HCT116 (cell line): ENCODE data around the gene CACNA1G. TPM values are rescaled to one million over a fixed set of nuclear protein-coding genes. Genes with fewer than 3 reads are reported as not detected.

Experiments
- ATAC-seq: fragments of 200-7000 bp; cut with Tn5 transposase; 2 replicates; pipeline ENCODE4 v1.9.1; 2020; ENCODE audit warnings: mild to moderate bottlenecking, moderate library complexity
- BruUV-seq: library from RNA; stranded (reverse); fragments of 400-500 nt; replicated peaks from 2 replicates; lab custom pipeline; 2021; lab: Mats Ljungman, UMichigan
- CTCF ChIA-PET: fragments of 300-600 bp; sonication (Branson Sonifier 250); formaldehyde crosslinking; loops from one replicate; lab custom pipeline; 2021; ENCODE audit warnings: antibody characterized with exemption; lab: Charles Lee
- POLR2A ChIA-PET: fragments of 300-600, 350-600 bp; sonication (Branson Sonifier 250); formaldehyde crosslinking; loops from one replicate; lab custom pipeline; 2021; ENCODE audit warnings: antibody characterized with exemption; lab: Charles Lee
- RAD21 ChIA-PET, 2 experiments: fragments of 300-600 bp; sonication (Branson Sonifier 250); formaldehyde crosslinking; loops; one replicate each; lab custom pipeline; 2023; ENCODE audit warnings: low total read pairs in 2 of 2; ENCODE audit not compliant: uncharacterized antibody in 2 of 2, unreplicated experiment in 2 of 2, low non-redundant PET in 1 of 2; lab: Charles Lee
- DNase-seq: peaks from one replicate; pipeline ENCODE4 v3.0.0-alpha.2; 2010; ENCODE audit warnings: low read depth, low spot score
- H2AFZ ChIP-seq: fragments of 200-600 bp; shearing (Covaris generic), sonication (generic); 2 replicates; pipeline ENCODE4 v1.6.1; 2017; ENCODE audit warnings: low read depth, mixed run types, mixed read lengths, antibody characterized with exemption, low read length; ENCODE audit not compliant: poor library complexity, severe bottlenecking
- H3K27ac ChIP-seq: 2 replicates; pipeline ENCODE4 v1.5.1; 2012; ENCODE audit warnings: low read depth, low read length
- H3K27me3 ChIP-seq: fragments of 200-600 bp; sonication (generic); 2 replicates; pipeline ENCODE4 v1.6.1; 2016; ENCODE audit warnings: mixed run types, low read length, mixed read lengths; ENCODE audit not compliant: insufficient read depth
- H3K36me3 ChIP-seq, 2 experiments: fragments of 200-500 bp in 1 of 2; fragments of 200-600 bp in 1 of 2; sonication (Bioruptor generic) in 1 of 2; sonication (generic) in 1 of 2; 2 replicates each; pipeline versions ENCODE4 v1.5.1 to v1.6.1; 2014 to 2016; ENCODE audit warnings: low read length in 2 of 2, inconsistent platforms in 1 of 2, mixed read lengths in 1 of 2, mixed run types in 1 of 2; ENCODE audit not compliant: insufficient read depth in 2 of 2, control insufficient read depth in 1 of 2
- H3K4me1 ChIP-seq, 2 experiments: fragments of 200-600 bp in 1 of 2; sonication (generic) in 1 of 2; 2 replicates each; pipeline versions ENCODE4 v1.5.1 to v1.6.1; 2012 to 2017; ENCODE audit warnings: low read length in 2 of 2, inconsistent platforms in 1 of 2, mild to moderate bottlenecking in 1 of 2, mixed read lengths in 1 of 2, mixed run types in 1 of 2, moderate library complexity in 1 of 2; ENCODE audit not compliant: insufficient read depth in 2 of 2, control insufficient read depth in 1 of 2
- H3K4me2 ChIP-seq: fragments of 200-600 bp; sonication (generic); 2 replicates; pipeline ENCODE4 v1.6.1; 2017; ENCODE audit warnings: mixed run types, low read length, mixed read lengths
- H3K4me3 ChIP-seq, 2 experiments: fragments of 200-600 bp in 1 of 2; sonication (generic) in 1 of 2; replicated peaks in 1 of 2; 2 replicates each; pipeline ENCODE4 v1.5.1; 2011 to 2016; ENCODE audit warnings: low read length in 2 of 2, control low read depth in 1 of 2, low read depth in 1 of 2, mild to moderate bottlenecking in 1 of 2, mixed read lengths in 1 of 2, mixed run types in 1 of 2
- H3K79me2 ChIP-seq: fragments of 200-600 bp; sonication (generic); 2 replicates; pipeline ENCODE4 v1.6.1; 2017; ENCODE audit warnings: mild to moderate bottlenecking, mixed run types, low read length, moderate library complexity, mixed read lengths; ENCODE audit not compliant: insufficient read depth
- H3K9ac ChIP-seq: fragments of 200-600 bp; sonication (generic); 2 replicates; pipeline ENCODE4 v1.6.1; 2016; ENCODE audit warnings: low read length, mixed read lengths
- H3K9me2 ChIP-seq: fragments of 200-600 bp; sonication (generic), shearing (Covaris generic); 2 replicates; pipeline ENCODE4 v1.6.1; 2017; ENCODE audit warnings: mixed run types, mild to moderate bottlenecking, moderate library complexity; ENCODE audit not compliant: insufficient read depth
- H3K9me3 ChIP-seq, 2 experiments: fragments of 200-500 bp in 1 of 2; fragments of 200-600 bp in 1 of 2; sonication (Bioruptor generic) in 1 of 2; sonication (generic) in 1 of 2; 2 replicates each; pipeline ENCODE4 v1.6.1; 2014 to 2017; ENCODE audit warnings: low read length in 2 of 2, mixed read lengths in 2 of 2, inconsistent platforms in 1 of 2, low read depth in 1 of 2, mild to moderate bottlenecking in 1 of 2, mixed run types in 1 of 2, moderate library complexity in 1 of 2; ENCODE audit not compliant: control insufficient read depth in 1 of 2, insufficient read depth in 1 of 2
- H4K20me1 ChIP-seq: fragments of 200-600 bp; sonication (generic), shearing (Covaris generic); 2 replicates; pipeline ENCODE4 v1.6.1; 2017; ENCODE audit warnings: mixed run types, mild to moderate bottlenecking, moderate library complexity; ENCODE audit not compliant: insufficient read depth
- EGR1 ChIP-seq: IDR thresholded peaks from 2 replicates; pipeline ENCODE4 v1.6.1; 2012; ENCODE audit warnings: low read depth
- EZH2 ChIP-seq: fragments of 200-600 bp; sonication (generic); IDR thresholded peaks from 2 replicates; pipeline ENCODE4 v1.6.1; 2017; ENCODE audit warnings: antibody characterized with exemption, mixed run types
- EZH2phosphoT487 ChIP-seq: fragments of 200-600 bp; IDR thresholded peaks from 2 replicates; pipeline ENCODE4 v1.6.1; 2018; ENCODE audit warnings: antibody characterized with exemption, borderline replicate concordance
- FOSL1 ChIP-seq: IDR thresholded peaks from 2 replicates; pipeline ENCODE4 v1.6.1; 2012; ENCODE audit warnings: low read depth
- JUND ChIP-seq: IDR thresholded peaks from 2 replicates; pipeline ENCODE4 v1.6.1; 2012
- POLR2A ChIP-seq: IDR thresholded peaks from 2 replicates; pipeline ENCODE4 v1.7.0; 2011; ENCODE audit warnings: borderline replicate concordance; ENCODE audit not compliant: insufficient read depth, insufficient read length; ENCODE audit errors: extremely low read depth
- RAD21 ChIP-seq: IDR thresholded peaks from 2 replicates; pipeline ENCODE4 v1.6.1; 2012; ENCODE audit warnings: low read depth, mild to moderate bottlenecking
- SIN3A ChIP-seq: IDR thresholded peaks from 2 replicates; pipeline ENCODE4 v1.6.1; 2012; ENCODE audit warnings: low read depth
- TCF7L2 ChIP-seq: IDR thresholded peaks from 2 replicates; pipeline ENCODE4 v1.7.0; 2011; ENCODE audit warnings: borderline replicate concordance, inconsistent platforms; ENCODE audit not compliant: insufficient read depth, insufficient read length; ENCODE audit errors: extremely low read depth
- YY1 ChIP-seq: IDR thresholded peaks from 2 replicates; pipeline ENCODE4 v1.6.1; 2011; ENCODE audit warnings: low read length, low read depth, moderate library complexity, mild to moderate bottlenecking; ENCODE audit not compliant: insufficient replicate concordance; ENCODE audit errors: extremely low read depth
- ZNF274 ChIP-seq: fragments of 200-500 bp; sonication (Bioruptor generic); IDR thresholded peaks from 2 replicates; pipeline ENCODE4 v1.6.1; 2014; ENCODE audit warnings: mild to moderate bottlenecking, low read depth, low read length, inconsistent platforms
- intact Hi-C: fragments of 100-400 bp; cut with micrococcal nuclease; formaldehyde crosslinking; loops from 2 replicates; pipeline ENCODE4 v1.10.0; 2022
- total RNA-seq: library from RNA; stranded (reverse); gene quantifications from one replicate; pipeline ENCODE4 v1.2.1, GENCODE V29; 2021; ENCODE audit not compliant: unreplicated experiment

The CACNA1G gene
- total RNA-seq, 1 experiment from 2014 or later = 3.4 TPM

DNA sequence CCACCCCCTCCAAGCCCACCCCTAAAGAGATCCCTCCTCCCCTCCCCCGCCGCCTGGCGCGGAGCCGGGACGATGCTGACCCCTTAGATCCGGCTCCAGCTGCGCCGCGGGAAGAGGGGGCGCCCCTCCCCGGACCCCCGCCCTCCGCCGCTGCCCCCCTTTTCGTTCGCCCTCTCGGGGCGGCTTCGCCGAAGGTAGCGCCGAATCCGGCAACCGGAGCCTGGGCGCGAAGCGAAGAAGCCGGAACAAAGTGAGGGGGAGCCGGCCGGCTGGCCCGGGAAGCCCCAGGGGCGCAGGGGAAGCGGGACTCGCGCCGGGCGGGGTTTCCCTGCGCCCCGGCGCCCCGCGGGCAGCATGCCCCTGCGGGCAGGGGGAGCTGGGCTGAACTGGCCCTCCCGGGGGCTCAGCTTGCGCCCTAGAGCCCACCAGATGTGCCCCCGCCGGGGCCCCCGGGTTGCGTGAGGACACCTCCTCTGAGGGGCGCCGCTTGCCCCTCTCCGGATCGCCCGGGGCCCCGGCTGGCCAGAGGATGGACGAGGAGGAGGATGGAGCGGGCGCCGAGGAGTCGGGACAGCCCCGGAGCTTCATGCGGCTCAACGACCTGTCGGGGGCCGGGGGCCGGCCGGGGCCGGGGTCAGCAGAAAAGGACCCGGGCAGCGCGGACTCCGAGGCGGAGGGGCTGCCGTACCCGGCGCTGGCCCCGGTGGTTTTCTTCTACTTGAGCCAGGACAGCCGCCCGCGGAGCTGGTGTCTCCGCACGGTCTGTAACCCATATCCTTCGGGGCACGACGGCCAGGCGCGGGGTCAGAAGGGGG, 623 bp downstream of the CACNA1G start:
- CTCF ChIA-PET = interaction anchor here (1.3 to 2.3 kb wide), 6 partner anchors 11 to 134 kb away, joined by 4 to 22 read pairs (median 5); no protein-coding TSS in a partner anchor
- Histone ChIP-seq H3K9me2 (no peaks in the 10 kb centered on the region), H3K27ac (no peak overlapping the region; the same call in 1 of the 2 replicates), H3K4me3 (peak overlapping the region in 1 of 2 experiments; percentile 68; a peak in 3 of 4 replicates), H2AFZ (no peak overlapping the region), H3K27me3 (no peaks in the 10 kb centered on the region), H3K9ac (peak overlapping the region; percentile 62; the same call in 1 of the 2 replicates), H3K36me3 (no peaks in the 10 kb centered on the region), H3K4me2 (peak overlapping the region; percentile 100), H3K4me1 (peaks cover 6 to 18% of the 10 kb centered on the region in 2 experiments; a peak in 3 of 4 replicates), H3K9me3 (no peaks in the 10 kb centered on the region), H4K20me1 (no peaks in the 10 kb centered on the region), H3K79me2 (no peaks in the 10 kb centered on the region)
- DNase-seq (no peak), ATAC-seq (no peak)
- POLR2A ChIA-PET = interaction anchor here (1.8 kb wide), 1 partner anchor 11 kb away, joined by 8 read pairs; no protein-coding TSS in a partner anchor
- RAD21 ChIA-PET = interaction anchor here (0.6 to 1.4 kb wide), 3 partner anchors 10 to 67 kb away, joined by 3 to 4 read pairs (median 4); no protein-coding TSS in a partner anchor
- no peak for TF ChIP-seq ZNF274
- TF ChIP-seq EZH2phosphoT487 = no peak
- TF ChIP-seq EZH2 = no peak
- TF ChIP-seq JUND = no peak
- no peak for TF ChIP-seq EGR1
- no peak for TF ChIP-seq SIN3A
- no peak for TF ChIP-seq FOSL1
- TF ChIP-seq RAD21 = no peak
- TF ChIP-seq TCF7L2 = no peak
- no peak for TF ChIP-seq POLR2A
- no peak for TF ChIP-seq YY1
- intact Hi-C loops = no loop called here
- no TSS peak for BruUV-seq
